ENCODE results near the gene C19orf25. TPM values are rescaled to one million over a fixed set of nuclear protein-coding genes. Genes with fewer than 3 reads are reported as not detected.

C19orf25 gene
- total and polyA plus RNA-seq, 2 donors (not counting 1 experiment from before 2014, with no cell fraction given), result 34.2 to 68.3 TPM

DNA sequence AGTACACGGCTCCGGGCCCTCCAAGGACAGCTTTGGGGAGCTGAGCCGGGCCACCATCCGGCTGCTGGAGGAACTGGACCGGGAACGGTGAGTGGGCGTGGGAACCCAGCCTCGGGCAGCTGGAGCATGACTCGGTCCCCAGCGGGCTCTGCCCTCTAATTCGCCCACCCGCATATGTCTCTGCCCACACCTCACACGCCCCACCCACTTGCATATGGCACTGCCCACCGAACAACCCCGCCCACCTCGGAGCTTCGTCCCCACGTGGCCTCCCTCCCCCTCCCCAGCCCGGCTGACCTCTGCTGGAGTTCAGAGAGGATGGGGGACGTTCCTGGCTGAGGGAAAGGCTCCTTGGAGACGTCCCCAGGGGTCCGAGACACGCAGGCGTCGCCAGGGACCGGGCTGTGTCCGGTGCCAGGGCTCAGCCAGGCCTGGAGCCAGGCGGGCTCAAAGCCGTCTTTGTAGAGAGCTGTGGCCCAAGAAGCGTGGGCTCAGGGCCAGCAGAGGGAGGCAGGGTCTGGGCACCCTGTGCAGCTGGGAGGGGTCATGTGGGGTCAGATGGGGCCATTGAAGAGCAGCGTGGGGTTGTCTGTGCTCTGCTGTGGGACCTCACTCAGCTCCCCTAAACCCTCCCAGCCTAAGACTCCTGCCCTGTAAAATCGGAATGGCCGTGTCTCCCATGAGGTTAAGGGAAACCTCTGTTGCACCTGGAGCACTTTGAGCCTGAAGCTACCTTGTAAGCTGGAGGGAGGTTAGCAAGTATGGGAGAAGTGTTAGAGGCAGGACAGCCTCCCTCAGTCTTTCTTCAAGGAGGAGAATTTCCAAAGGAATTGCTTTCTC, 25.3 kb downstream of the C19orf25 start:
- Histone ChIP-seq H3K79me2 (ENCODE audit: control insufficient read depth, insufficient read depth, low read length) (no peaks in the 10 kb centered on the region), H3K4me1 (ENCODE audit: control insufficient read depth in 2 of 2, insufficient read depth in 2 of 2, low read length in 2 of 2) (peaks cover 39 to 42% of the 10 kb centered on the region in 2 donors), H2AFZ (ENCODE audit: insufficient read depth, low read depth, low read length, poor library complexity, severe bottlenecking) (no peak overlapping the region), H3K36me3 (replicated peaks in 1 of 2; ENCODE audit: control extremely low read depth in 1 of 2, control insufficient read depth in 1 of 2, extremely low read depth in 1 of 2, insufficient read depth in 2 of 2, low read length in 1 of 2) (no peaks in the 10 kb centered on the region), H3K9ac (ENCODE audit: low read length) (no peak overlapping the region), H3K4me2 (replicated peaks; ENCODE audit: low read depth, low read length, poor library complexity, severe bottlenecking) (no peak overlapping the region), H3K4me3 (ENCODE audit: control extremely low read depth in 1 of 5, extremely low read depth in 1 of 5, insufficient read depth in 1 of 5, low read depth in 2 of 5, low read length in 4 of 5) (no peak overlapping the region), H3K27ac (ENCODE audit: low read length in 2 of 2) (no peak overlapping the region), H4K20me1 (ENCODE audit: control insufficient read depth, insufficient read depth, low read length, poor library complexity, severe bottlenecking) (peaks cover 7% of the 10 kb centered on the region), H3K9me3 (ENCODE audit: control extremely low read depth in 1 of 3, control insufficient read depth in 2 of 3, insufficient read depth in 1 of 3, low read length in 2 of 3) (peaks cover 0 to 46% (median 0%) of the 10 kb centered on the region in 3 donors), H3K27me3 (replicated peaks in 1 of 4; ENCODE audit: control extremely low read depth in 1 of 4, control insufficient read depth in 3 of 4, insufficient read depth in 4 of 4, low read length in 3 of 4) (peaks cover 0 to 84% (median 49%) of the 10 kb centered on the region in 4 experiments)
- peak overlapping the region; percentile 51 for H3K4me3 Mint-ChIP-seq
- peaks cover 28% of the 10 kb centered on the region for H3K4me1 Mint-ChIP-seq
- H3K27ac Mint-ChIP-seq, result peak overlapping the region; percentile 12
- peaks cover 39% of the 10 kb centered on the region for H3K27me3 Mint-ChIP-seq
- no peaks in the 10 kb centered on the region for H3K9me3 Mint-ChIP-seq (ENCODE audit: insufficient read depth)
- WGBS (ENCODE audit: insufficient coverage), result 47% methylated on average over 26 of the region's 33 CpGs
- ATAC-seq (ENCODE audit: low read depth) (no peak), DNase-seq (no peak)
- TF ChIP-seq, protein P1, sequence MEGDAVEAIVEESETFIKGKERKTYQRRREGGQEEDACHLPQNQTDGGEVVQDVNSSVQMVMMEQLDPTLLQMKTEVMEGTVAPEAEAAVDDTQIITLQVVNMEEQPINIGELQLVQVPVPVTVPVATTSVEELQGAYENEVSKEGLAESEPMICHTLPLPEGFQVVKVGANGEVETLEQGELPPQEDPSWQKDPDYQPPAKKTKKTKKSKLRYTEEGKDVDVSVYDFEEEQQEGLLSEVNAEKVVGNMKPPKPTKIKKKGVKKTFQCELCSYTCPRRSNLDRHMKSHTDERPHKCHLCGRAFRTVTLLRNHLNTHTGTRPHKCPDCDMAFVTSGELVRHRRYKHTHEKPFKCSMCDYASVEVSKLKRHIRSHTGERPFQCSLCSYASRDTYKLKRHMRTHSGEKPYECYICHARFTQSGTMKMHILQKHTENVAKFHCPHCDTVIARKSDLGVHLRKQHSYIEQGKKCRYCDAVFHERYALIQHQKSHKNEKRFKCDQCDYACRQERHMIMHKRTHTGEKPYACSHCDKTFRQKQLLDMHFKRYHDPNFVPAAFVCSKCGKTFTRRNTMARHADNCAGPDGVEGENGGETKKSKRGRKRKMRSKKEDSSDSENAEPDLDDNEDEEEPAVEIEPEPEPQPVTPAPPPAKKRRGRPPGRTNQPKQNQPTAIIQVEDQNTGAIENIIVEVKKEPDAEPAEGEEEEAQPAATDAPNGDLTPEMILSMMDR (IDR thresholded peaks at IDR 0.05), result no peak
- TF ChIP-seq EZH2 (IDR thresholded peaks at IDR 0.05; ENCODE audit: borderline replicate concordance, insufficient read depth, low read depth, low read length, poor library complexity, severe bottlenecking), result no peak
- ChIA-PET CTCF (interaction anchor here (0.6 to 2.8 kb wide), 3 partner anchors 9 to 685 kb away, joined by 3 to 11 read pairs (median 5); no protein-coding TSS in a partner anchor), POLR2A (interaction anchor here (1.0 to 1.1 kb wide), 2 partner anchors 17 to 22 kb away, joined by 4 to 10 read pairs; no protein-coding TSS in a partner anchor)
- intact Hi-C loops (cut with micrococcal nuclease), result loop anchor here (2.0 kb wide), 1 partner anchor 37 kb away; the partner anchor contains the start of genes PCSK4 and REEP6

Measured in B cell (primary cell).